ENCODE results near the gene GCLM.

GCLM gene

DNA sequence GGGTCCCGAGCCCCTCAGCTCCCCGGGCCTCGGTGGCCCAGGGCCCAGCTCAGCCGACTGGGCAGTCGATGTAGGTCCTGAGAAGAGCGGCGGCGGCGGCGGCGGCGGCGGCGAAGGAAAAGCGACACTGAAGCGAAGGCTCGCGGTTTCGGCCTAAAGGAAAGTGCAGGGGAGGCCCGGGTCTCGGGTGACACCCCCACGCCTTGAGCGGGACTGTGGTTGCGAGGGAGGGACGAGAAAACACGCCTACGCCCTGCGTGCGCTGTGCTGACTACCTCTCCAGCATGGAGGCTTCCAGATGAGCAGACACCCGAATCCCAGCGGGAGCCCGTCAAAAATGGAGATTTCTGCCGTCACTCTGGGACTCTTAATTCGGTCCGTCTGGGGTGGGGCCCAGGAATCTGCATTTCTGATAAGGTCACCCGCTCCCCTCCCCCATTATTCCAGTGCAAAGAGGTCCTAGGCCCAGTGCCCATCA lies 61.4 kb downstream of the GCLM start:
- H3K4me3 ChIP-seq (ENCODE audit: low read length), result peak overlapping the region; percentile 80
- no peak overlapping the region for H3K27ac ChIP-seq (ENCODE audit: low read length)
- no peak for DNase-seq (ENCODE audit: low read depth, low spot score)
- WGBS (ENCODE audit: insufficient coverage, insufficient read length), result no CpG with 5 or more reads among the region's 36 CpGs
- H3K4me1 ChIP-seq (ENCODE audit: control insufficient read depth, insufficient read depth, low read length), result no peaks in the 10 kb centered on the region; the same call in 1 of the 2 replicates
- no peaks in the 10 kb centered on the region for H3K27me3 ChIP-seq (ENCODE audit: control insufficient read depth, insufficient read depth, low read length)
- H3K9me3 ChIP-seq (ENCODE audit: control insufficient read depth, insufficient read depth, low read length), result peaks cover 2% of the 10 kb centered on the region
- H3K36me3 ChIP-seq (ENCODE audit: control insufficient read depth, insufficient read depth, low read length), result no peaks in the 10 kb centered on the region

DNA sequence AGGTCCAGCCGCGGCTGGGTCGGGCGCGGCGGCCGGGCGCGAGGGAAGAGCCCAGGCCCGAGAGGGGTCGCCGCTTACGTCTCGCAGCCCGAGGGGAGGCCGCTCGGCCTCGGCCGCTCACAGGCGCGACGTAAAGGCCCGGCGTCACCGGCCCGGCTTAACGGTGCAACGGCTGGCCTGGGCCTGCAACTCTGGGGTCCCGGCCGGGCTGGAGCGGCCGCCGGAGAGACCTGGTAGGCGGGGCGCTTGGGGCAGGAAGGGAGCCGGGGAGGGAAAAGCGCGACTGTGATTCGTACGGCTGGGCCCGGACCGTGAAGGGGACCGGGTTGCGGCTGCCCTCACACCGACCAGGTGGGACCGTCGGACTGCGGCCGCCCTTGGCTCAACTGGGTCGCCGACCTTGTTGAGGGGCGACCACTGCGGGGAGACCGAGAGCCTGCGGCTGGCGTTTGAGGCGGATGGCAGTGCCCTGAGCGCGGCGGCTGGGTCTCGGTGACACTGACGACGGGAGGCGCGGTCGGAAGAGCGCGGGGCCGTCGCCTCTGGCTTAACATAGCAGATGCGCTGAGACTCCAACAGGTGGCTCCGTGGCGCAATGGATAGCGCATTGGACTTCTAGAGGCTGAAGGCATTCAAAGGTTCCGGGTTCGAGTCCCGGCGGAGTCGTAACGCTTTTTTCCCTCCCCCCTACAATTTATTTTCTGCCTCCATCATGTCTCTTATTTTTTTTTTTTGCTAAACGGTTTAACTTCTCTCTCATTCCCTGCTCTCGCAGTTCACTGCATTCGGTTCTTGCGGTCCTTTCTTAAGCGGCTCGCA lies 62.0 kb downstream of the GCLM start:
- Histone ChIP-seq H3K4me3 (ENCODE audit: low read length) (peak overlapping the region; percentile 80; the same call in 1 of the 2 replicates), H3K4me1 (ENCODE audit: control insufficient read depth, insufficient read depth, low read length) (no peaks in the 10 kb centered on the region; the same call in 1 of the 2 replicates), H3K36me3 (ENCODE audit: control insufficient read depth, insufficient read depth, low read length) (no peaks in the 10 kb centered on the region), H3K27ac (ENCODE audit: low read length) (no peak overlapping the region), H3K9me3 (ENCODE audit: control insufficient read depth, insufficient read depth, low read length) (peaks cover 2% of the 10 kb centered on the region), H3K27me3 (ENCODE audit: control insufficient read depth, insufficient read depth, low read length) (no peaks in the 10 kb centered on the region)
- no peak for DNase-seq (ENCODE audit: low read depth, low spot score)
- WGBS (ENCODE audit: insufficient coverage, insufficient read length), result no CpG with 5 or more reads among the region's 86 CpGs

DNA sequence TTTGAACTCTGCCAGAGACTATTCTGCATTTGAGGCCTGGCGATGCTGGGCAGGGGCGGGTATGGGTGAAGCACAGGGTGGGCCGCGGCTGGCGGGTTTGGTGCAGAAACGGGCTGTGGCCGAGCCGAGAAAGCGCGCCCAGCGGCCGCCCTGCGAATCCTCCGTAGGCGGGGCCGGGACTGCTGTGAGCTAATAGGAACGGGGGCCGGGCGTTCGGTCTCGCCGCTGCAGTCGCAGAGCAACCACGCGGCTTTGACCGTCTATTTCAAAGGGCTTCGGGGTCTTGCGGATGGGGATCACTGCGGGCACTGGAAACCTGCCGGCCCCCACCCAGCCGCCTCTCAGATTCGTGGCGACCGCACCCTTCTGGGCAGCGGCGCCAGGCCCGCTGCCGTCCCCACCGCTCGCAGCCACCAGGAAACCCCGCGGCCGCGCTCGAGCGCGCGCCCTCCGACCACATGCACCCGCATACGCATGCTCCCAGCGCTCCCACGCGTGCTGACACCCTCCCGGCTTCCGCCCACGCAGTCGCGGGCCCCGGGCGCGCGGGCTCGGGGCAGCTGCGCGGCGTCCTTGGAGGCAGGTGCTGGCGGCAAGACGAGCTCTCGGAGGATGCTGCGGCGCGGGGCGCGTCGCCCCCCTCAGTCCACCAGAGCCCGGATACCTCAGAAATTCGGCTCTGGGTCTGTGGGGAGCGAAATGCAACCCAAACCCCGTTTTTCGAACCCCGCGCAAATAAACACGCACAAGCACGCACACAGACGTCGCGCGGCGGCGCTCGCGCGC lies 62.8 kb downstream of the GCLM start:
- DNase-seq (ENCODE audit: low read depth, low spot score), result no peak
- no CpG with 5 or more reads among the region's 94 CpGs for WGBS (ENCODE audit: insufficient coverage, insufficient read length)
- no peaks in the 10 kb centered on the region for H3K27me3 ChIP-seq (ENCODE audit: control insufficient read depth, insufficient read depth, low read length)
- H3K9me3 ChIP-seq (ENCODE audit: control insufficient read depth, insufficient read depth, low read length), result peaks cover 2% of the 10 kb centered on the region
- H3K4me1 ChIP-seq (ENCODE audit: control insufficient read depth, insufficient read depth, low read length), result no peaks in the 10 kb centered on the region; the same call in 1 of the 2 replicates
- no peaks in the 10 kb centered on the region for H3K36me3 ChIP-seq (ENCODE audit: control insufficient read depth, insufficient read depth, low read length)
- H3K4me3 ChIP-seq (ENCODE audit: low read length), result peak overlapping the region; percentile 80
- no peak overlapping the region for H3K27ac ChIP-seq (ENCODE audit: low read length)

- Histone ChIP-seq H3K36me3 (ENCODE audit: control insufficient read depth, insufficient read depth, low read length) (no peaks in the 10 kb centered on the region), H3K27ac (ENCODE audit: low read length) (no peak overlapping the region), H3K4me3 (ENCODE audit: low read length) (peak overlapping the region; percentile 80; the same call in 1 of the 2 replicates), H3K27me3 (ENCODE audit: control insufficient read depth, insufficient read depth, low read length) (no peaks in the 10 kb centered on the region), H3K4me1 (ENCODE audit: control insufficient read depth, insufficient read depth, low read length) (no peaks in the 10 kb centered on the region; the same call in 1 of the 2 replicates), H3K9me3 (ENCODE audit: control insufficient read depth, insufficient read depth, low read length) (peaks cover 2% of the 10 kb centered on the region)
- no peak for DNase-seq (ENCODE audit: low read depth, low spot score)
- no CpG with 5 or more reads among the region's 16 CpGs for WGBS (ENCODE audit: insufficient coverage, insufficient read length)
Measured at GRCh38 chr1:93845538-93846205, 63.6 kb downstream of the GCLM start.

- H3K4me3 ChIP-seq (ENCODE audit: low read length), result no peak overlapping the region
- H3K27ac ChIP-seq (ENCODE audit: low read length), result no peak overlapping the region
Measured at GRCh38 chr1:93844262-93845045, 64.8 kb downstream of the GCLM start.

DNA sequence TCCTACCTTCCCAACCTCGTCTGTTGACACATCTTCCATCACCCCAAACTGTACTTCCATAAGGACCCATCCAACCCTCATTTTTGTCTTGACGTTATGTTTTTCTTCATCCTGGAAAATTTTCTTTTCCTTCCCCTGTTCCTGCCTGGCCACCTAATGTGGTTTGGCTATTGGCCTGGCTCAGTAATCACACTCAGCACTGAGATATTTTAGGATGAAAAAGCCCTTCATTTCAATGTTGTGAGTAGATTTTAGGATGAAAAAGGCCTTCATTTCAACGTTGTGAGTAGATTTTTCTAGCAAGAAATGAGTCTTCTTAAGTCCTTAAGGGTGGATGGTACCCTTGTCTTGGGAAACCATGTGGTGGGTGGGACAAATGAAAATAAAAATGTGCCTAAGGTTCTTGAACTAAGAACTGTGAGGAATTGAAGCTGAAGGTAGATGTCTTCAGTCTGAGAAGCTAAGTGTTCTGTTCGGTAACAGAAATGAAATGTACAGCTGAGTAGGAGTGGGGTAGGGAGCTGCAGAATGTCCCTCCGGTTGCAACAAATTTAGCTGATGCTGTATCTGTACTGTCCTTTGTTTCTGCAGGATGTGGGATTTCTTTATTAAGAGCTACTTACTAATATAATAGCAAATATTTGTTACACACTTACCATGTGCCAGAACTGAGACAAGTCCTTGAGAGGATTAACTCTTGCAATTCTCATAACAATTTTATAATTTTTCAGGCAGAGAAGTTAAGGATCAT lies 66.3 kb downstream of the GCLM start:
- Histone ChIP-seq H3K4me3 (ENCODE audit: low read length) (no peak overlapping the region), H3K36me3 (ENCODE audit: control insufficient read depth, insufficient read depth, low read length) (no peaks in the 10 kb centered on the region), H3K27me3 (ENCODE audit: control insufficient read depth, insufficient read depth, low read length) (no peaks in the 10 kb centered on the region), H3K9me3 (ENCODE audit: control insufficient read depth, insufficient read depth, low read length) (no peaks in the 10 kb centered on the region), H3K27ac (ENCODE audit: low read length) (no peak overlapping the region), H3K4me1 (ENCODE audit: control insufficient read depth, insufficient read depth, low read length) (no peaks in the 10 kb centered on the region; the same call in 1 of the 2 replicates)
- WGBS (ENCODE audit: insufficient coverage, insufficient read length), result no CpG with 5 or more reads among the region's 5 CpGs
- DNase-seq (ENCODE audit: low read depth, low spot score), result no peak

More at GRCh38 chr1:93844262-93845045, 64.8 kb downstream of the GCLM start:
- Histone ChIP-seq H3K4me1 (ENCODE audit: control insufficient read depth, insufficient read depth, low read length) (no peaks in the 10 kb centered on the region; the same call in 1 of the 2 replicates), H3K36me3 (ENCODE audit: control insufficient read depth, insufficient read depth, low read length) (no peaks in the 10 kb centered on the region), H3K27me3 (ENCODE audit: control insufficient read depth, insufficient read depth, low read length) (no peaks in the 10 kb centered on the region), H3K9me3 (ENCODE audit: control insufficient read depth, insufficient read depth, low read length) (no peaks in the 10 kb centered on the region)
- WGBS (ENCODE audit: insufficient coverage, insufficient read length), result no CpG with 5 or more reads among the region's 8 CpGs
- DNase-seq (ENCODE audit: low read depth, low spot score), result no peak

GRCh38 chr1:93841771-93842170 lies 67.5 kb downstream of the GCLM start:
- H3K27ac ChIP-seq (ENCODE audit: low read length), result no peak overlapping the region

DNA sequence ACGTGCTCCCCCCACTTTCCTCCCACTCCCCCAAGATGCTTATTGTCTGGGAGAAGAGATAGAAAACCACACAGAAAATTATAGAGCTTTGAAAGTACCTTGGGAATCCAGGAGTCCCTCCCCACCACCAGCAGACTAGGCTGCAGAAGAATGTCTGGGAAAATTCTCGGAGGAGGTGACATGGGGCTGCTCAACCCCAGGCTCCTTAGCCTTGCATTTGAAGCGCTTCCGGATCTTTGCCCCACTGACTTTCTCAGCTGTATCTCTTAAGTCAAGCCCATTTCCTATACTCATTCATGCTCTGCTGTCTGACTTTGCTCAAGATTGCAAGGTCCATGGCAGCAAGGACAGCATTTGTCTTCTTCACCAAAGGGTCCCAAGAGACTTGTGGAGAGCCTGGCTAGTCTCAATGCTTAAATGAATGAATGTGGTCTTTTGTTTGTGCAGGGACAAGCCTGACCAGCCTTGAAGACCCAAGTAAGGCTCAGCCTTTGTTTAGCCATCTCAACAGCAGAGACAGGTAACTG lies 68.2 kb downstream of the GCLM start:
- WGBS (ENCODE audit: insufficient coverage, insufficient read length), result no CpG with 5 or more reads among the region's 4 CpGs
- no peaks in the 10 kb centered on the region; the same call in 1 of the 2 replicates for H3K4me1 ChIP-seq (ENCODE audit: control insufficient read depth, insufficient read depth, low read length)
- H3K36me3 ChIP-seq (ENCODE audit: control insufficient read depth, insufficient read depth, low read length), result no peaks in the 10 kb centered on the region
- DNase-seq (ENCODE audit: low read depth, low spot score), result no peak
- no peaks in the 10 kb centered on the region for H3K9me3 ChIP-seq (ENCODE audit: control insufficient read depth, insufficient read depth, low read length)
- no peak overlapping the region for H3K27ac ChIP-seq (ENCODE audit: low read length)
- no peaks in the 10 kb centered on the region for H3K27me3 ChIP-seq (ENCODE audit: control insufficient read depth, insufficient read depth, low read length)
- H3K4me3 ChIP-seq (ENCODE audit: low read length), result no peak overlapping the region

More at GRCh38 chr1:93841771-93842170, 67.5 kb downstream of the GCLM start:
- Histone ChIP-seq H3K9me3 (ENCODE audit: control insufficient read depth, insufficient read depth, low read length) (no peaks in the 10 kb centered on the region), H3K4me1 (ENCODE audit: control insufficient read depth, insufficient read depth, low read length) (no peaks in the 10 kb centered on the region; the same call in 1 of the 2 replicates), H3K27me3 (ENCODE audit: control insufficient read depth, insufficient read depth, low read length) (no peaks in the 10 kb centered on the region), H3K36me3 (ENCODE audit: control insufficient read depth, insufficient read depth, low read length) (no peaks in the 10 kb centered on the region), H3K4me3 (ENCODE audit: low read length) (no peak overlapping the region)
- WGBS (ENCODE audit: insufficient coverage, insufficient read length), result no CpG with 5 or more reads among the region's 3 CpGs
- no peak for DNase-seq (ENCODE audit: low read depth, low spot score)

- Histone ChIP-seq H3K27me3 (ENCODE audit: control insufficient read depth, insufficient read depth, low read length) (no peaks in the 10 kb centered on the region), H3K4me3 (ENCODE audit: low read length) (no peak overlapping the region), H3K9me3 (ENCODE audit: control insufficient read depth, insufficient read depth, low read length) (no peaks in the 10 kb centered on the region; the same call in 1 of the 2 replicates), H3K27ac (ENCODE audit: low read length) (no peak overlapping the region), H3K36me3 (ENCODE audit: control insufficient read depth, insufficient read depth, low read length) (no peaks in the 10 kb centered on the region), H3K4me1 (ENCODE audit: control insufficient read depth, insufficient read depth, low read length) (no peaks in the 10 kb centered on the region)
- WGBS (ENCODE audit: insufficient coverage, insufficient read length), result no CpG with 5 or more reads among the region's 2 CpGs
- DNase-seq (ENCODE audit: low read depth, low spot score), result no peak
Measured at GRCh38 chr1:93839753-93840152, 69.5 kb downstream of the GCLM start.

Data from iPS DF 6.9 (cell line).